ENCODE data around the gene HRH2. TPM values are rescaled to one million over a fixed set of nuclear protein-coding genes. Genes with fewer than 3 reads are reported as not detected.

Gene HRH2
- total and polyA plus RNA-seq, 7 donors: 0.17 to 7.0 (median 0.51) TPM

GRCh38 chr5:175692996-175693710, 35.3 kb downstream of the HRH2 start:
- no peaks in the 10 kb centered on the region for H3K9me3 ChIP-seq
- DNase-seq (peak in 1 of 2 donors; percentile 18), ATAC-seq (no peak)
- no peak overlapping the region for H3K4me3 ChIP-seq
- intact Hi-C loops (cut with DNase I): no loop called here
- peaks cover 0 to 12% (median 2%) of the 10 kb centered on the region in 3 donors for H3K27me3 ChIP-seq (ENCODE audit: insufficient read depth in 3 of 3, low read length in 2 of 3)
- H3K27ac ChIP-seq: no peak overlapping the region
- 30 to 46% (median 32%) methylated on average over 12 of the region's 12 CpGs for WGBS, 3 donors
- H3K36me3 ChIP-seq (ENCODE audit: insufficient read depth in 1 of 2, low read depth in 1 of 2): no peaks in the 10 kb centered on the region
- no peaks in the 10 kb centered on the region for H3K4me1 ChIP-seq
- TF ChIP-seq CTCF (IDR thresholded peaks at IDR 0.05): no peak

GRCh38 chr5:175693741-175694140, 35.9 kb downstream of the HRH2 start:
- Histone ChIP-seq H3K4me3 (no peak overlapping the region), H3K9me3 (no peaks in the 10 kb centered on the region), H3K4me1 (no peaks in the 10 kb centered on the region), H3K36me3 (ENCODE audit: insufficient read depth in 1 of 2, low read depth in 1 of 2) (no peaks in the 10 kb centered on the region), H3K27me3 (ENCODE audit: insufficient read depth in 3 of 3, low read length in 2 of 3) (peaks cover 0 to 12% (median 2%) of the 10 kb centered on the region in 3 donors), H3K27ac (no peak overlapping the region)
- WGBS, 3 donors: 63 to 73% (median 72%) methylated on average over 5 of the region's 5 CpGs
- ATAC-seq (no peak), DNase-seq (peak in 1 of 2 donors; percentile 41)
- no peak for TF ChIP-seq CTCF (IDR thresholded peaks at IDR 0.05)
- intact Hi-C loops (cut with DNase I): no loop called here

GRCh38 chr5:175694371-175695160, 36.7 kb downstream of the HRH2 start:
- intact Hi-C loops (cut with DNase I): no loop called here
- DNase-seq: peak in 1 of 2 donors; percentile 36
- no peak overlapping the region for H3K27ac ChIP-seq

More at GRCh38 chr5:175694371-175695160, 36.7 kb downstream of the HRH2 start:
- Histone ChIP-seq H3K4me3 (no peak overlapping the region), H3K36me3 (ENCODE audit: insufficient read depth in 1 of 2, low read depth in 1 of 2) (no peaks in the 10 kb centered on the region), H3K4me1 (no peaks in the 10 kb centered on the region), H3K9me3 (no peaks in the 10 kb centered on the region), H3K27me3 (ENCODE audit: insufficient read depth in 3 of 3, low read length in 2 of 3) (peaks cover 0 to 12% (median 2%) of the 10 kb centered on the region in 3 donors)
- WGBS, 3 donors: 79 to 84% (median 82%) methylated on average over 13 of the region's 13 CpGs
- no peak for TF ChIP-seq CTCF (IDR thresholded peaks at IDR 0.05)
- ATAC-seq: no peak

Measured in psoas muscle (tissue), 8 donors.